GM12878 (cell line): ENCODE results near the gene ITGB2. TPM values are rescaled to one million over a fixed set of nuclear protein-coding genes. Genes with fewer than 3 reads are reported as not detected.

ENCODE experiments used
- ATAC-seq: fragments of 200-7000 bp; cut with Tn5 transposase; 3 replicates; pipeline ENCODE4 v1.9.1; 2020; ENCODE audit warnings: mild to moderate bottlenecking, moderate library complexity
- BruUV-seq: library from RNA; stranded (reverse); fragments of 400-500 nt; replicated peaks from 2 replicates; lab custom pipeline; 2021; lab: Mats Ljungman, UMichigan
- CTCF ChIA-PET: fragments of 300-600 bp; sonication (Branson Sonifier 250); formaldehyde crosslinking; extraction: SDS; loops from one replicate; lab custom pipeline; 2021; ENCODE audit warnings: inconsistent platforms; lab: Yijun Ruan, JAX
- POLR2A ChIA-PET: fragments of 350-600 bp; formaldehyde crosslinking; extraction: SDS; loops from one replicate; lab custom pipeline; 2021; ENCODE audit warnings: inconsistent platforms; lab: Charles Lee
- RAD21 ChIA-PET: fragments of 300-600 bp; sonication (Branson Sonifier 250); formaldehyde crosslinking; loops from one replicate; lab custom pipeline; 2023; ENCODE audit warnings: antibody characterized with exemption; ENCODE audit not compliant: unreplicated experiment; lab: Charles Lee
- SMC1A ChIA-PET: fragments of 300-600 bp; sonication (Branson Sonifier 250); formaldehyde crosslinking; loops from one replicate; lab custom pipeline; 2023; ENCODE audit not compliant: unreplicated experiment, uncharacterized antibody; lab: Charles Lee
- DNase-seq: peaks from one replicate; pipeline ENCODE4 v3.0.0-alpha.2; 2011; ENCODE audit warnings: low read depth, low spot score
- FAIRE-seq: peaks from 3 replicates; lab custom pipeline; 2011; peaks lifted over from hg19 to GRCh38; lab: Jason Lieb, UNC
- H2AFZ ChIP-seq: 2 replicates; pipeline ENCODE4 v1.6.0; 2011; ENCODE audit warnings: low read depth, low read length, control low read depth; ENCODE audit not compliant: control insufficient read depth
- H3K27ac ChIP-seq: 2 replicates; pipeline ENCODE4 v1.5.1; 2011; ENCODE audit warnings: control low read depth; ENCODE audit not compliant: control insufficient read depth, insufficient read depth
- H3K27me3 ChIP-seq, 2 experiments: replicated peaks in 1 of 2; 2 replicates each; pipeline versions ENCODE4 v1.6.0 to v1.6.1; 2011; ENCODE audit warnings: low read length in 1 of 2; ENCODE audit not compliant: control insufficient read depth in 2 of 2, insufficient read depth in 2 of 2
- H3K36me3 ChIP-seq, 2 experiments: 2 replicates each; pipeline ENCODE4 v1.5.1; 2011; ENCODE audit warnings: low read length in 1 of 2; ENCODE audit not compliant: control insufficient read depth in 2 of 2, insufficient read depth in 2 of 2
- H3K4me1 ChIP-seq: 2 replicates; pipeline ENCODE4 v1.6.1; 2011; ENCODE audit warnings: mild to moderate bottlenecking, low read length, moderate library complexity, mixed read lengths; ENCODE audit not compliant: control insufficient read depth, insufficient read depth
- H3K4me2 ChIP-seq: 2 replicates; pipeline ENCODE4 v1.6.0; 2011; ENCODE audit warnings: control low read depth; ENCODE audit not compliant: control insufficient read depth, insufficient read depth
- H3K4me3 ChIP-seq: fragments of 200-600 bp; sonication (generic); 2 replicates; pipeline ENCODE4 v1.5.1; 2016
- H3K79me2 ChIP-seq: 2 replicates; pipeline ENCODE4 v1.6.0; 2011; ENCODE audit warnings: low read length; ENCODE audit not compliant: control insufficient read depth, insufficient read depth
- H3K9ac ChIP-seq: 2 replicates; pipeline ENCODE4 v1.8.0; 2011; ENCODE audit warnings: low read length, control low read depth, mixed read lengths; ENCODE audit not compliant: control insufficient read depth, insufficient read depth
- H3K9me3 ChIP-seq: replicated peaks from 3 replicates; pipeline ENCODE4 v1.5.1; 2011; ENCODE audit warnings: mild to moderate bottlenecking, low read length; ENCODE audit not compliant: control insufficient read depth, insufficient read depth
- H4K20me1 ChIP-seq: 2 replicates; pipeline ENCODE4 v1.6.0; 2011; ENCODE audit not compliant: control insufficient read depth, insufficient read depth
- CUX1 ChIP-seq: IDR thresholded peaks from 2 replicates; pipeline ENCODE4 v1.6.1; 2012; ENCODE audit warnings: improper control_type of control experiment, low read depth, low read length; ENCODE audit not compliant: insufficient replicate concordance
- EED ChIP-seq: sonication (generic); IDR thresholded peaks from 2 replicates; pipeline ENCODE4 v1.6.1; 2016; ENCODE audit warnings: antibody characterized with exemption, low read depth
- GATAD2B ChIP-seq: fragments of 450-650 bp; conservative IDR thresholded peaks from 2 replicates; pipeline ENCODE4 v1.6.1; 2017; ENCODE audit warnings: low read depth, mild to moderate bottlenecking, moderate library complexity
- HCFC1 ChIP-seq: fragments of 150-350 bp; IDR thresholded peaks from 2 replicates; pipeline ENCODE4 v1.6.1; 2014; ENCODE audit warnings: low read length
- HSF1 ChIP-seq: fragments of 150-350 bp; IDR thresholded peaks from 2 replicates; pipeline ENCODE4 v1.6.1; 2014; ENCODE audit warnings: mild to moderate bottlenecking, low read depth, low read length
- NKRF ChIP-seq: fragments of 450-650 bp; conservative IDR thresholded peaks from 2 replicates; pipeline ENCODE4 v1.6.1; 2017; ENCODE audit warnings: mild to moderate bottlenecking, moderate library complexity
- NR2C2 ChIP-seq: IDR thresholded peaks from 2 replicates; pipeline ENCODE4 v1.6.1; 2011; ENCODE audit warnings: borderline replicate concordance, low read depth; ENCODE audit not compliant: control insufficient read depth, insufficient read length
- PBX3 ChIP-seq: IDR thresholded peaks from 2 replicates; pipeline ENCODE4 v1.6.1; 2011; ENCODE audit warnings: mild to moderate bottlenecking, low read depth, low read length, moderate library complexity; ENCODE audit not compliant: insufficient replicate concordance
- SMARCA5 ChIP-seq: fragments of 450-650 bp; IDR thresholded peaks from 2 replicates; pipeline ENCODE4 v1.6.1; 2017; ENCODE audit warnings: mild to moderate bottlenecking
- SPI1 ChIP-seq: IDR thresholded peaks from 2 replicates; pipeline ENCODE4 v1.6.1; 2011; ENCODE audit warnings: low read depth, mild to moderate bottlenecking, low read length, moderate library complexity, borderline replicate concordance; ENCODE audit not compliant: insufficient read depth
- TCF3 ChIP-seq: IDR thresholded peaks from 2 replicates; pipeline ENCODE4 v1.6.1; 2012; ENCODE audit warnings: low read depth, mild to moderate bottlenecking, low read length, borderline replicate concordance; ENCODE audit not compliant: insufficient read depth
- WGBS: methylation state at CpG from one replicate; pipeline ENCODE4 v1.1.6; 2016; ENCODE audit warnings: low lambda C conversion rate; ENCODE audit not compliant: insufficient replicate concordance, insufficient coverage; ENCODE audit errors: missing lambda C conversion rate; 5-methylcytosine and 5-hydroxymethylcytosine counted together
- in situ Hi-C: fragments of 300-500 bp; cut with MboI; formaldehyde crosslinking; loops from 9 replicates; pipeline ENCODE4 v1.14.3; 2018; ENCODE audit warnings: mixed read lengths
- intact Hi-C: fragments of 100-400 bp; cut with micrococcal nuclease; formaldehyde crosslinking; loops from one replicate; pipeline ENCODE4 v1.14.2; 2022; ENCODE audit not compliant: unreplicated experiment
- polyA plus RNA-seq, 11 experiments: library from polyadenylated mRNA; depleted of rRNA in 4 of 11; unstranded in 6 of 11; stranded (reverse) in 5 of 11; fragments of >200 nt; fragmentation: Nextera tagmentation in 4 of 11; fragmentation: Illumina TruSeq in 1 of 11; extraction: Ambion mirVana in 4 of 11; extraction: Trizol in 1 of 11; gene quantifications; 1 replicate in 1 of 11; 2 replicates in 10 of 11; pipeline versions ENCODE4 v1.2.1 to v1.2.3, GENCODE V29; 2011 to 2016; ENCODE audit warnings: inconsistent platforms in 2 of 11, missing spikeins in 2 of 11, low read depth in 1 of 11
- total RNA-seq, 4 experiments: library from RNA; depleted of rRNA in 3 of 4; stranded (reverse); fragments of >200 nt in 3 of 4; fragmentation: Illumina TruSeq in 1 of 4; extraction: Trizol in 1 of 4; gene quantifications; 2 replicates each; pipeline versions ENCODE4 v1.2.1 to v1.2.3, GENCODE V29; 2013 to 2021

The ITGB2 gene
- total and polyA plus RNA-seq, 10 of the 15 experiments (the other 5 are each of a cell fraction or from before 2014, with no cell fraction given), result 8.0 to 172 (median 58.9) TPM

GRCh38 chr21:44902268-44903049, 18.2 kb downstream of the ITGB2 start:
- no peaks in the 10 kb centered on the region for H3K27me3 ChIP-seq
- BruUV-seq, result no TSS peak
- ChIA-PET RAD21 (no interaction called here), CTCF (no interaction called here), POLR2A (no interaction called here), SMC1A (no interaction called here)
- intact Hi-C loops (no loop called here), in situ Hi-C loops (no loop called here)
- peaks cover 14 to 62% of the 10 kb centered on the region in 2 experiments for H3K36me3 ChIP-seq
- peaks cover 3% of the 10 kb centered on the region for H3K4me1 ChIP-seq
- DNase-seq (no peak), ATAC-seq (no peak), FAIRE-seq (peak; percentile 18)
- H3K79me2 ChIP-seq, result no peaks in the 10 kb centered on the region
- no peaks in the 10 kb centered on the region for H4K20me1 ChIP-seq
- H3K4me3 ChIP-seq, result no peak overlapping the region
- H3K4me2 ChIP-seq, result no peak overlapping the region
- H2AFZ ChIP-seq, result no peak overlapping the region
- no peak overlapping the region for H3K27ac ChIP-seq
- no peak overlapping the region for H3K9ac ChIP-seq
- 92% methylated on average over 30 of the region's 30 CpGs for WGBS
- no peaks in the 10 kb centered on the region for H3K9me3 ChIP-seq
- TF ChIP-seq NKRF, result no peak
- no peak for TF ChIP-seq HCFC1
- no peak for TF ChIP-seq HSF1
- peak; percentile 32 for TF ChIP-seq PBX3
- no peak for TF ChIP-seq EED
- no peak for TF ChIP-seq GATAD2B
- TF ChIP-seq CUX1, result no peak
- no peak for TF ChIP-seq SPI1
- peak; percentile 9 for TF ChIP-seq NR2C2
- TF ChIP-seq SMARCA5, result no peak
- TF ChIP-seq TCF3, result peak; percentile 60; the same call in 1 of the 2 replicates
